ENCODE data around the gene RAB11A. TPM values are rescaled to one million over a fixed set of nuclear protein-coding genes. Genes with fewer than 3 reads are reported as not detected.

RAB11A gene
- total RNA-seq, 1 experiment from 2014 or later: 263 TPM

DNA sequence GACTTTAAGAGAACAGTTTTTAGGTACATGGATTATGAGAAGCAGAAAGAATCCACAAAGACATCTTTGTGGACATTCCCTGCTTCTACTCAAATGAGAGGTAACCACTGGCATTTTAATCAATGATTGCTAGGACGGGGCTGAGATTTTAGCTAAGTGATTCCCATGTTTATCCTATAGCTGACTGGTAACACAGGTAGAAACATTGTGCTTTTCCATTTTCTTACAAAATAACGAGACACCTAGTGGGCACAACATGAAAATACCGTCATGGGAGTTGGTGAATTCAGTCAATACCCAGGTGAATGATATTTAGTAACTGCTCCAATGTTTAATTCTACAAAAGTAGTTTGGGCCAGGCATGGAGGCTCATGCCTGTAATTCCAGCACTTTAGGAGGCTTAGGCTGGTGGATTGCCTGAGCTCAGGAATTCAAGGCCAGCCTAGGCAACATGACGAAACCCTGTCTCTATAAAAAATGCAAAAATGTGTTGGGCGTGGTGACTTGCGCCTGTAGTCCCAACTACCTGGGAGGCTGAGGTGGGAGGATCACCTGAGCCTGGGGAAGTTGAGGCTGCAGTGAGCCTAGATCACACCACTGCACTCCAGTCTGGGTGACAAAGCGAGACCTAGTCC lies 40.0 kb upstream of the RAB11A start:
- intact Hi-C loops (cut with micrococcal nuclease; ENCODE audit: unreplicated experiment): loop anchor here (10.0 kb wide), 1 partner anchor 194 kb away; no protein-coding TSS in a partner anchor
- no peak for TF ChIP-seq TCF7L2 (IDR thresholded peaks at IDR 0.05; ENCODE audit: low read depth, low read length)
- TF ChIP-seq, protein P1, sequence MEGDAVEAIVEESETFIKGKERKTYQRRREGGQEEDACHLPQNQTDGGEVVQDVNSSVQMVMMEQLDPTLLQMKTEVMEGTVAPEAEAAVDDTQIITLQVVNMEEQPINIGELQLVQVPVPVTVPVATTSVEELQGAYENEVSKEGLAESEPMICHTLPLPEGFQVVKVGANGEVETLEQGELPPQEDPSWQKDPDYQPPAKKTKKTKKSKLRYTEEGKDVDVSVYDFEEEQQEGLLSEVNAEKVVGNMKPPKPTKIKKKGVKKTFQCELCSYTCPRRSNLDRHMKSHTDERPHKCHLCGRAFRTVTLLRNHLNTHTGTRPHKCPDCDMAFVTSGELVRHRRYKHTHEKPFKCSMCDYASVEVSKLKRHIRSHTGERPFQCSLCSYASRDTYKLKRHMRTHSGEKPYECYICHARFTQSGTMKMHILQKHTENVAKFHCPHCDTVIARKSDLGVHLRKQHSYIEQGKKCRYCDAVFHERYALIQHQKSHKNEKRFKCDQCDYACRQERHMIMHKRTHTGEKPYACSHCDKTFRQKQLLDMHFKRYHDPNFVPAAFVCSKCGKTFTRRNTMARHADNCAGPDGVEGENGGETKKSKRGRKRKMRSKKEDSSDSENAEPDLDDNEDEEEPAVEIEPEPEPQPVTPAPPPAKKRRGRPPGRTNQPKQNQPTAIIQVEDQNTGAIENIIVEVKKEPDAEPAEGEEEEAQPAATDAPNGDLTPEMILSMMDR (IDR thresholded peaks at IDR 0.05): peak; percentile 77
- TF ChIP-seq POLR2AphosphoS5 (IDR thresholded peaks at IDR 0.05; ENCODE audit: low read depth, low read length): no peak
- TF ChIP-seq REST (IDR thresholded peaks at IDR 0.05; ENCODE audit: insufficient read depth in 1 of 2, low read depth in 2 of 2, low read length in 1 of 2): no peak
- no peak for TF ChIP-seq SIN3A (IDR thresholded peaks at IDR 0.05; ENCODE audit: borderline replicate concordance, insufficient read depth, low read depth, low read length)
- ATAC-seq: no peak
- no TSS peak for BruUV-seq (replicated peaks)
- Histone ChIP-seq H3K27ac (ENCODE audit: low read length) (no peak overlapping the region), H3K9me3 (ENCODE audit: control insufficient read depth, insufficient read depth, low read depth, low read length) (no peaks in the 10 kb centered on the region), H3K4me3 (ENCODE audit: low read depth in 2 of 2, low read length in 2 of 2) (no peak overlapping the region), H3K27me3 (ENCODE audit: control insufficient read depth, insufficient read depth, low read length) (no peaks in the 10 kb centered on the region), H3K4me1 (ENCODE audit: control insufficient read depth, insufficient read depth, low read length) (peaks cover 19% of the 10 kb centered on the region), H3K36me3 (ENCODE audit: control insufficient read depth, insufficient read depth, low read length) (no peaks in the 10 kb centered on the region)
- in situ Hi-C loops (cut with HindIII; ENCODE audit: low pct_unique_long_range_greater_than_20kb, low sequenced_read_pairs): no loop called here
- ChIA-PET POLR2A (interaction anchor here (0.7 kb wide), 1 partner anchor 16 kb away, joined by 6 read pairs; no protein-coding TSS in a partner anchor), CTCF (interaction anchor here (0.9 kb wide), 1 partner anchor 35 kb away, joined by 3 read pairs; no protein-coding TSS in a partner anchor)
- DNase-seq (ENCODE audit: low read depth, low spot score): no peak

- peak overlapping the region; percentile 72 for H3K27ac ChIP-seq (ENCODE audit: low read length)
- ChIA-PET CTCF (interaction anchor here (0.6 to 1.5 kb wide), 7 partner anchors 9 to 79 kb away, joined by 3 to 10 read pairs (median 4); partner anchors contain the start of gene RAB11A), POLR2A (interaction anchor here (0.5 to 1.4 kb wide), 5 partner anchors 29 to 226 kb away, joined by 3 to 7 read pairs (median 3); no protein-coding TSS in a partner anchor)
- TF ChIP-seq POLR2AphosphoS5 (IDR thresholded peaks at IDR 0.05; ENCODE audit: low read depth, low read length) (peak; percentile 96), REST (IDR thresholded peaks at IDR 0.05; ENCODE audit: insufficient read depth in 1 of 2, low read depth in 2 of 2, low read length in 1 of 2) (peak in 1 of 2 experiments; percentile 48; a peak in 1 of 4 replicates), TCF7L2 (IDR thresholded peaks at IDR 0.05; ENCODE audit: low read depth, low read length) (peak; percentile 85), SIN3A (IDR thresholded peaks at IDR 0.05; ENCODE audit: borderline replicate concordance, insufficient read depth, low read depth, low read length) (peak; percentile 97)
- TF ChIP-seq, protein P1 (IDR thresholded peaks at IDR 0.05): peak; percentile 48
- no peaks in the 10 kb centered on the region for H3K27me3 ChIP-seq (ENCODE audit: control insufficient read depth, insufficient read depth, low read length)
- H3K9me3 ChIP-seq (ENCODE audit: control insufficient read depth, insufficient read depth, low read depth, low read length): no peaks in the 10 kb centered on the region
- peak; percentile 96 for DNase-seq (ENCODE audit: low read depth, low spot score)
- peaks cover 19% of the 10 kb centered on the region for H3K4me1 ChIP-seq (ENCODE audit: control insufficient read depth, insufficient read depth, low read length)
- no TSS peak for BruUV-seq (replicated peaks)
- intact Hi-C loops (cut with micrococcal nuclease; ENCODE audit: unreplicated experiment) (no loop called here), in situ Hi-C loops (cut with HindIII; ENCODE audit: low pct_unique_long_range_greater_than_20kb, low sequenced_read_pairs) (no loop called here)
- peak overlapping the region; percentile 14 to 31 for H3K4me3 ChIP-seq (ENCODE audit: low read depth in 2 of 2, low read length in 2 of 2)
- ATAC-seq: peak; percentile 98
- H3K36me3 ChIP-seq (ENCODE audit: control insufficient read depth, insufficient read depth, low read length): no peaks in the 10 kb centered on the region
These were observed 36.5 kb upstream of the RAB11A start for GRCh38 chr15:65832549-65833364.

All from Panc1 (cell line).